GDM1 (cell line): ENCODE data around the gene GOLGA6L1.
"Not testable (repeated sequence)": the region's sequence is repeated elsewhere in the genome, so short reads cannot be mapped to it uniquely, and the experiment has no call there.

ENCODE experiments used
- DNase-seq: peaks from one replicate; lab custom pipeline; 2025; lab: John Stamatoyannopoulos, UW

GOLGA6L1 gene, protein sequence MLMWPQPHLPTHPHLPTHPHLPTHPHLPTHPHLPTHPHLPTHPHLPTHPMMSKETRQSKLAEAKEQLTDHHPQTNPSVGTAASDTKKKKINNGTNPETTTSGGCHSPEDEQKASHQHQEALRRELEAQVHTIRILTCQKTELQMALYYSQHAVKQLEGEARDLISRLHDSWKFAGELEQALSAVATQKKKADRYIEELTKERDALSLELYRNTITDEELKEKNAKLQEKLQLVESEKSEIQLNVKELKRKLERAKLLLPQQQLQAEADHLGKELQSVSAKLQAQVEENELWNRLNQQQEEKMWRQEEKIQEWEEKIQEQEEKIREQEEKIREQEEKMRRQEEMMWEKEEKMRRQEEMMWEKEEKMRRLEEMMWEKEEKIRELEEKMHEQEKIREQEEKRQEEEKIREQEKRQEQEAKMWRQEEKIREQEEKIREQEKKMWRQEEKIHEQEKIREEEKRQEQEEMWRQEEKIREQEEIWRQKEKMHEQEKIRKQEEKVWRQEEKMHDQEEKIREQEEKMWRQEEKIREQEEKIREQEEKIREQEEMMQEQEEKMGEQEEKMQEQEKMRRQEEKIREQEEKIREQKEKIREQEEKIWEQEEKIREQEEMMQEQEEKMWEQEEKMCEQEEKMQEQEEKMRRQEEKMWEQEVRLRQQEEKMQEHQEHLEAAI

DNA sequence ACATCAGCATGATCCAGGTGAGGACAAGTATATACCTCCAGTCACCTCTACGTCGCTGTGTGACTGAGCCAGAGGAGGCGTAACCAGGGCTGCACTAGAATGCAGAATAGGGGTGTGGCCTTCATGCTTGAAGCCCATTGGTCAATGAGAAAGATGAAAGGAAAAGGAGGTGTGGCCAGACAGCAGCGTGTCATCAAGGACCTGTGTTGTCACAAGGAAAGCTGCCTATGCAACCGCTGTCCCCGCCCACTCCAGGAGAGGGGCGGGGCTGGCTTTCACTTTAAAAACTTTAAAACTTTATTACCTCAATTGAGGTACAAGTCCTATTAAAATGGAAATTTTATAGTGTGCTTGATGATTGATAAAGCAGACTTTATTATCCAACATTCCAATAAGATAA, at the start of gene GOLGA6L1:
Gene GOLGA6L1, minus strand, starts transcription at position 101 of the 400 bp plus-strand sequence. Its CDS starts 91 bp downstream, at position 10.
- not testable (repeated sequence) for DNase-seq

DNA sequence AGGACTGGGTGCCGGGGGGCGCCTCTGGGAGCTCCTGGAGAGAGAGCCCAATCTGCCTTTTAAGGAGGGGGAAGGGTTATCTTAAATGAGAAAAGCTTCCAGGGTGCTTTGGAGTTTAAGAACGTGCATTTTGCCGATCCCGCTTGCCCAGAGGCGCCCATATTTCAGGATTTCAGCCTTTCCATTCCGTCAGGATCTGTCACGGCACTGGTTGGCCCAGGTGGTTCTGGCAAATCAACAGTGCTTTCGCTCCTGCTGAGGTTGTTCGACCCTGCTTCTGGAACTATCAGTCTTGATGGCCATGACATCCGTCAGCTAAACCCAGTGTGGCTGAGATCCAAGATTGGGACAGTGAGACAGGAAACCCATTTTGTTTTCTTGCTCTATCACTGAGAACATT, 44.6 kb upstream of the GOLGA6L1 start:
- DNase-seq, result not testable (repeated sequence)

DNA sequence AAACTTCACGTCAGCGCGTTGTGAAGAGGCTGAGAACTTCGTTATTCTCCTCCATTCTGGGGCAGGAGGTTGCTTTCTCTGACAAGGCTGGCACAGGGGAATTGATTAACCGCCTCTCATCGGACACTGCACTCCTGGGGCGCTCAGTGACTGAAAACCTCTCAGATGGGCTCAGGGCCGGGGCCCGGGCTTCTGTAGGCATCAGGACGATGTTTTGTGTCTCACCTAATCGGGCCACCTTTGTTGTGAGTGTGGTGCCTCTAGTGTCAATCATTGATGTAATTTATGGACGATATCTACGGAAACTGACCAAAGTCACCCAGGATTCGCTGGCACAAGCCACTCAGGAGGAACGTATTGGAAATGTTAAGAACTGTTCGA, 43.9 kb upstream of the GOLGA6L1 start:
- not testable (repeated sequence) for DNase-seq

DNA sequence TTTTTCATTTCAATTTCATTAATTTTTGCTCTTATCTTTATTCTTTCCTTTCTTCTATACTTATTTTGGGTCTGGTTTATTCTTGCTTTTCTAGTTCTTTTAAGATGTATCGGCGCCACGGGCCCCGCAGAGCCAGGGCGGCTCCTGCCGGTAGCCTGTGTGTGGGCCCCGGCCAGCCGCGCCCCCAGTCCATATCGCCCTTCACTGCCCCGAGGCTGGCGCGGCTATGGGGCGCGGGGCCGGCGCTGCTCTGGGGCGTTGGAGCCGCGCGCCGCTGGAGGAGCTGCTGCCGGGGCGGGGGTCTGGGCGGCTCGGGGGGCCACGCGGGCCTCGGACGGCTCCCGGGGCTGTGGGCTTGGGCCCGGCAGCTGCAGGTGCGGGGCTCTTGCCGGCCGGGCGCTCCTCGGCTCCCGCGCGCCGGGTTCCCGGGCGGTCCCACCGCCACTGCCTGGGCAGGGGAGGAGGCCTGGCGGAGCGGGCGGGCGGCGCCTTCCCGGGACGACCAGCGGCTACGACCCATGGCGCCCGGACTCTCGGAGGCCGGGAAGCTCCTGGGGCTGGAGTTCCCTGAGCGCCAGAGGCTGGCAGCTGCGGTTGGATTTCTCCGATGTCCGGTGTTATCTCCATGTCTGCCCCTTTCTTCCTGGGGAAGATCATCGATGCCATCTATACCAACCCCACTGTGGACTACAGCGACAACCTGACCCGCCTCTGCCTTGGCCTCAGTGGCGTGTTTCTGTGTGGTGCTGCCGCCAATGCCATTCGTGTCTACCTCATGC, 43.3 kb upstream of the GOLGA6L1 start:
- DNase-seq, result not testable (repeated sequence)

DNA sequence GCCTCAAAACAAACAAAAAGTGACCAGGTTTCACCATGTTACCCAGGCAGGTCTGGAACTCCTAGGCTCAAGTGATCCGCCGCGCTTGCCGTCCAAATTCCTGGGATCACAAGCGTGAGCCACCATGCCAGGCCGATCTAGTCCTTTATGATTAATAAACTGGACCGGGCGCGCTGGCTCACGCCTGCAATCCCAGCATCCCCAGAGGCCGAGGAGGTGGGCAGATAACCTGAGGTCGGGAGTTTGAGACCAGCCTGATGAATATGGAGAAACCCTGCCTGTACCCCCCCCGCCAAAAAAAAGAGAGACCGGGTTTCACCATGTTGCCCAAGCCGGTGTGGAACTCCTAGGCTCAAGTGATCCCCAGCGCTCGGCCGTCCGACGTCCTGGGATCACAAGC, 40.1 kb upstream of the GOLGA6L1 start:
- not testable (repeated sequence) for DNase-seq

DNA sequence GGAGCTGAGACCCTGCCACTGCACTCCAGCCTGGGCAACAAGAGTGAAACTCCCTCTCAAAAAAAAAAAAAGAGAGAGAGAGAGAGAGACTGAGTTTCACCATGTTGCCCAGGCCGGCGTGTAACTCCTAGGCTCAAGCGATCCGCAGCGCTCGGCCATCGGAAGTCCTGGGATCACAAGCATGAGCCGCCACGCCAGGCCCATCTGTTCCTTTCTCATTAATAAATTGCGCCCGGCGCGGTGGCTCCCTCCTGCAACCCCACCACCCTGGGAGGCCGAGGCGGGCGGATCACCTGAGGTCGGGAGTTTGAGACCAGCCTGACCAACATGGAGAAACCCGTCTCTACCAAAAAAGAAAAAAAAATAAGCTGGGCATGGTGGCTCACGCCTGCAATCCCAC, 39.0 kb upstream of the GOLGA6L1 start:
- DNase-seq, result not testable (repeated sequence)

DNA sequence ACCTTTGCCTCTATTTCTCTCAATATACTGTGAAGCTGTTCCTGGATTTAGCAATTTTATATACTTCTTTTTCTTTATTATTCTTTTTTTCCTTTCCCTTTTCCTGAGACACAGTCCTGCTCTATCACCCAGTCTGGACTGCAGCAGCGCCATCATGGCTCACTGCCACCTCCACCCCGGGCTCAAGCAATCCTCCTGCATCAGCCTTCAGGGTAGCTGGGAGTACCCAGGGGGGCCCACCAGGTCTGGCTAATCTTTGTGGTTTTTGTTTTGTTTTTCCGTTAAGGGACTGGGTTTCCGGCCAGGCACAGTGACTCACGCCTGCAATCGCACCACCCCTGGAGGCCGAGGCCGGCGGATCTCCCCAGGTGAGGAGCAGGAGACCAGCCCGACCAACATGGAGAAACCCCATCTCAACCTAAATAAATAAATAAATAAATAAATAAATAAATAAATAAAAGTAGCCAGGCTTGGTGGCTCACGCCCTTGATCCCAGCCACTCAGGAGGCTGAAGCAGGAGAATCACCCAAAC, 38.1 kb upstream of the GOLGA6L1 start:
- not testable (repeated sequence) for DNase-seq

DNA sequence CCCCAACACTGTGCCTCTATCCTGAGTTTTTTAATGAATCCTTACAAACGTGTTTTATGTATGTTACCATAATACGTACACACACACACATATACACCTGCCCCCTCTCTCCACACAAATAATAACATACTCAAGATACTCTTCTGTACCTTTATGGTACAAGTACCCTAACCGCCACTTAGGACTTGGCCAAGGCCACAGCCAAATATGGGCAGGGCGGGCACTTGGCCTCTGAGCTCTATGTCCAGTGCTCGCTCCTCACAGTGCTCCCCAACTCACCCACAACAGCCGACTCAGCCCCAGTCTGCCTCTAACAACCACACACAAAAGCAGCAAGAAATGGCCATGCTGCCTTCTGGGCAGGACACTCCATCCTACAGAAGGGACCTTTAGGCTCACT, 3.8 kb downstream of the GOLGA6L1 start:
- not testable (repeated sequence) for DNase-seq

DNA sequence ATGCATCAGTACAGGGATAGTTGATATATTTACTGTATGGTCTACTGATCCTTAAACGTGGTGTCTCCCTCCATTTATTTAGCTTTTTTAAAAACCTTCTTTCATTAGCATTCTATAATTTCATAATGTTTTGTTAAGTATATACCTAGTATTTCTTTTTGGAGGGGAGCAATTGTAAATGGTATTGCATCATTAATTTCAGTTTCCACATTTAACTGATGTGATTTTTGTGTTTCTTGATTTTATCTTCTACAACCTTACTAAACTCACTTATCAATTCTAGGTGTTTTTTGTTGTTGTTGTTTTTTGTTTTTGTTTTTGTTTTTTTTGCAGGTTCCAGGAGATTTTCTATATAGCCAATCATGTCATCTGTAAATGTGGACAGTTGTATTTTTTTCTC, 18.4 kb downstream of the GOLGA6L1 start:
- no peak for DNase-seq

DNA sequence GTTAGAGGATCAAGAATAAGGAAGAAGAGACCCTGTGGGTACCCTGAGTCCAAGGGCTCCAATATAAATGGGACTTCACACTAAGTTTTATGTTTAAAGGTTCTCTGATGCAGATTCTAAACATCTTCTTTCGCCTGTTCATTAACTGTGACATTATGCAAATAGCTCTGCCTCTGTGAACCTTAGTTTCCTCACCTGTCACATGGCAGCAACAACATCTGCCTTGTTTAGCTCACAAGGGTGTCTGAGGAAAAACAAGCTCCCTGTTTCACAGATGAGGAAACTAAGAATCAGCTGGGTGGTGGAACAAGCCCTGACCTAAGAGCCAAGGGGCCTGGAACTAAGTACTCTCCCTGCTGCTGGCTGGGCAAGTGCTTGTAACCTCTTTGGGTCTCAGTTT, 40.8 kb downstream of the GOLGA6L1 start:
- no peak for DNase-seq

DNA sequence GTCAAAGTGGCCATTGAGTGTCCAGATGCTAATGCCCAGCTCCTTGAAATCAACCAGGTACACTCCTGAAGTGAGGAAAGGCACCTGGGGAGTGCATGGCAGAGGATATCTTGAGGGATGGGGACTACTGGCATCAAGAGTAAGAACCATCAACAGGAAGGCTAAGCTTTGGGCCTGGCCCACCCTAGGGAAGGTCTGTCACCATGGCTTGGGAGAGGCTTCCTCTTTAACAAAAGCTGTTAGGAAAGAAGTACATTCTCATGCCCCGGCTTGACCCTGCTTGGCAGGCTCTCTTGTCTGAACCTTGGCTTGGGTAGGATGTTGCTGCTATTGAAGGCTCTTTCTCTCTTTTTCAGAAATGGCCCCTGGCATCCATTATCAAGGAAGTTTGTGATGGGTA, 53.5 kb downstream of the GOLGA6L1 start:
- DNase-seq, result no peak

DNA sequence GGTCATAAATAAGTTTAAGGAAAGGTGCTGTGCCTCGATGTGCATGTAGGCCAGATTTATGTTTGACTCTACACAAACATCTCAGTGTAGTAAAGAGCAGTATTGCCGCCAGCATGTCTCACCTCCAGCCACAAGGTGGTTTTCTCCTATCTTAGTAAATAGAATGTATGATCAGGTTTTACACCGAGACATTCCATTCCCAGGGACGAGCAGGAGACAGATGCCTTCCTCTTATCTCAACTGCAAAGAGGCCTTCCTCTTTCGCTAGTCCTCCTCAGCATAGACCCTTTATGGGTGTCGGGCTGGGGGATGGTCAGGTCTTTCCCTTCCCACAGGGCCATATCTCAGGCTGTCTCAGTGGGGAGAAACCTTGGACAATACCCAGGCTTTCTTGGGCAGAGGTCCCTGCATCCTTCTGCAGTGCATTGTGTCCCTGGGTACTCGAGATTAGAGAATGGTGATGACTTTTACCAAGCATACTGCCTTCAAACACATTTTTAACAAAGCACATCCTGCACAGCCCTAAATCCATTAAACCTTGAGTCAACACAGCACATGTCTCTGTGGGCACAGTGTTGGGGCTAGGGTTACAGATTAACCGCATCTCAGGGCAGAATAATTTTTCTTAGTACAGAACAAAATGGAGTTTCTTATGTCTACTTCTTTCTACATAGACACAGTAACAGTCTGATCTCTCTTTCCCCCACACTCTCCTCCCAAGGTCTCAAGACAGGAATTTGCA, 54.5 kb downstream of the GOLGA6L1 start:
- DNase-seq, result not testable (repeated sequence)

DNA sequence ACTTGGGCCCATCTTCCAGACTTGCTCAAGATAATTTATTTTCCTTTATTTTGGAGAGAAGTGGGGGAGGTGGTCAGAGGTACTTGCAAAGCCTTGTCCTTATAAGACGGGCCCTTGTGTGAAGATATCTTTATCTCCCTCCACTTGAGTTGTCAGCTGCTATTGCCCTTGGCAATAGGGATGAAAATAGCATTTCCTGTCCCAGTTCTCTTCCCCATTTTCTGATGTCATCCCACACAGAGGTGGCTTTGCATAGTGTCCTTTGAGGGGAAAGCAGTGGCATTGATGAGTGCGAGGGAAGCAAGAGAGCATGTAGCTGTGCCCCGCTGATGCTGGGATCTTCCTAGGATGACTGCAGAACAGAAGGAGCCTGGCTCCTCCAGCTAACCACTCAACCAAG, 55.4 kb downstream of the GOLGA6L1 start:
- DNase-seq, result no peak

DNA sequence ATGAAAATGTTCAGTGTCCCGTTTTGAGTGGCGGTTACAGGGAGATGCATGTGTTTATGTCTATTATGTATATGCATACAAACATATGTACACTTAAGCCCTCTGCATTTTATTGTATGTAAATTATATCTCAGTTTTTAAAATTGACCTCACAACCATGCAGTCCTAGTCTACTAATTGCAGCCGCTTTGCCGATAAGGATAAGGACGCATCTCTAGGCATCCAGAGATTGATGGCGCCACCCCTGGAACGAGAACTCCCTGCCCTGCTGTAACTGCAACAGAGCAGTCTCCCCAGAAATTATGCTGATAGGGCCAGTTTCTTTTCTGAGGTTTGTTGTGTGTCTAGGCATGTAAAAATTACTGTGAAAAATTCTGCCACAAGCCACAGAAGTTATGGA, 56.9 kb downstream of the GOLGA6L1 start:
- DNase-seq, result no peak
